WTC11 (cell line): ENCODE data around the gene TRPC4AP.

Experiments
- CREM ChIP-seq: sonication (generic); formaldehyde crosslinking; IDR thresholded peaks from 2 replicates; pipeline ENCODE4 v1.8.1; 2022; ENCODE audit warnings: mild to moderate bottlenecking, missing genetic modification reagents, moderate library complexity
- CTCF ChIP-seq: fragments of 200-600 bp; IDR thresholded peaks from 2 replicates; pipeline ENCODE4 v1.8.0; 2022; ENCODE audit warnings: antibody characterized with exemption
- FOXK1 ChIP-seq: sonication (generic); formaldehyde crosslinking; IDR thresholded peaks from 2 replicates; pipeline ENCODE4 v1.8.0; 2022; ENCODE audit warnings: mild to moderate bottlenecking, moderate library complexity, missing genetic modification reagents
- JUN ChIP-seq: sonication (generic); formaldehyde crosslinking; IDR thresholded peaks from 2 replicates; pipeline ENCODE4 v1.8.0; 2023; ENCODE audit warnings: mild to moderate bottlenecking, missing genetic modification reagents
- NFYB ChIP-seq: sonication (generic); formaldehyde crosslinking; conservative IDR thresholded peaks from 2 replicates; pipeline ENCODE4 v1.8.0; 2022; ENCODE audit warnings: low read depth, missing genetic modification reagents
- SP1 ChIP-seq: sonication (generic); formaldehyde crosslinking; conservative IDR thresholded peaks from 2 replicates; pipeline ENCODE4 v1.8.1; 2022; ENCODE audit warnings: missing genetic modification reagents
- STAT6 ChIP-seq: sonication (generic); formaldehyde crosslinking; conservative IDR thresholded peaks from 2 replicates; pipeline ENCODE4 v1.8.1; 2023; ENCODE audit warnings: mild to moderate bottlenecking, low read depth, missing genetic modification reagents, moderate library complexity
- TF ChIP-seq, protein P1 (sequence below): sonication (generic); formaldehyde crosslinking; IDR thresholded peaks from 2 replicates; pipeline ENCODE4 v1.8.0; 2022; ENCODE audit warnings: mild to moderate bottlenecking, missing genetic modification reagents

DNA sequence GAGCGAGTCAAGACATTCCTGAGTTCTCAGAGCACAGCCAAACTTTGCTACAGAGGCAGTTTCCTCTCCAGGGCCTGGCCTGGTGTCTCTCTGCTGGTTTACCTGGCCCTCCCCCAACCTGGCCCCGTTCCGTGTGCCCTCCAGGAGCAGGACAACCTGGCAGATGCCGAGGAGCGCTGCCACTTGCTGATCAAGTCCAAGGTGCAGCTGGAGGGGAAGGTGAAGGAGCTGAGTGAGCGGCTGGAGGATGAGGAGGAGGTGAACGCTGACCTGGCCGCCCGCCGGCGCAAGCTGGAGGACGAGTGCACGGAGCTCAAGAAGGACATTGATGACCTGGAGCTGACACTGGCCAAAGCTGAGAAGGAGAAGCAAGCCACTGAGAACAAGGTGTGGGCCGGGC, 97.4 kb downstream of the TRPC4AP start:
- TF ChIP-seq SP1 (CRISPR knock-in tag) (no peak), JUN (CRISPR knock-in tag) (no peak), CTCF (no peak), FOXK1 (CRISPR knock-in tag) (no peak), CREM (CRISPR knock-in tag) (no peak), STAT6 (CRISPR knock-in tag) (no peak), NFYB (no peak)
- TF ChIP-seq, protein P1, sequence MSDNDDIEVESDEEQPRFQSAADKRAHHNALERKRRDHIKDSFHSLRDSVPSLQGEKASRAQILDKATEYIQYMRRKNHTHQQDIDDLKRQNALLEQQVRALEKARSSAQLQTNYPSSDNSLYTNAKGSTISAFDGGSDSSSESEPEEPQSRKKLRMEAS, result no peak
